Parathyroid adenoma (tissue), 2 donors: Measurements from ENCODE around the gene TNK2.

Experiments
- H2AFZ ChIP-seq: fragments of 300-600 bp; sonication (generic); one replicate; pipeline ENCODE4 v1.7.0; 2017; ENCODE audit warnings: antibody characterized with exemption, mild to moderate bottlenecking
- H3K27ac ChIP-seq: fragments of 300-600 bp; sonication (generic); one replicate; pipeline ENCODE4 v1.7.0; 2017
- H3K27me3 ChIP-seq: fragments of 300-600 bp; sonication (generic); one replicate; pipeline ENCODE4 v1.7.0; 2017; ENCODE audit warnings: low read length; ENCODE audit not compliant: control insufficient read depth, insufficient read depth
- H3K36me3 ChIP-seq: fragments of 300-600 bp; sonication (generic); one replicate; pipeline ENCODE4 v1.7.0; 2017; ENCODE audit warnings: low read length; ENCODE audit not compliant: control insufficient read depth, insufficient read depth
- H3K4me1 ChIP-seq: fragments of 300-600 bp; sonication (generic); one replicate; pipeline ENCODE4 v1.7.0; 2017; ENCODE audit warnings: control low read depth
- H3K4me2 ChIP-seq: fragments of 300-600 bp; sonication (generic); one replicate; pipeline ENCODE4 v1.7.0; 2017; ENCODE audit warnings: low read length
- H3K4me3 ChIP-seq: fragments of 300-600 bp; sonication (generic); one replicate; pipeline ENCODE4 v1.7.0; 2017; ENCODE audit warnings: low read depth, low read length
- H3K79me2 ChIP-seq: fragments of 300-600 bp; sonication (generic); one replicate; pipeline ENCODE4 v1.7.0; 2017; ENCODE audit warnings: control low read depth
- H3K9ac ChIP-seq: fragments of 300-600 bp; sonication (generic); one replicate; pipeline ENCODE4 v1.7.0; 2017; ENCODE audit warnings: mild to moderate bottlenecking
- H3K9me3 ChIP-seq: fragments of 300-600 bp; sonication (generic); one replicate; pipeline ENCODE4 v1.7.0; 2017; ENCODE audit warnings: low read length; ENCODE audit not compliant: control insufficient read depth
- TF ChIP-seq, protein P1 (sequence below): fragments of 300-600 bp; sonication (generic); IDR thresholded peaks from one replicate; pipeline ENCODE4 v1.7.0; 2017; ENCODE audit warnings: antibody characterized with exemption, mild to moderate bottlenecking
- donor health status: primary hyperparathyroidism.

Gene TNK2

DNA sequence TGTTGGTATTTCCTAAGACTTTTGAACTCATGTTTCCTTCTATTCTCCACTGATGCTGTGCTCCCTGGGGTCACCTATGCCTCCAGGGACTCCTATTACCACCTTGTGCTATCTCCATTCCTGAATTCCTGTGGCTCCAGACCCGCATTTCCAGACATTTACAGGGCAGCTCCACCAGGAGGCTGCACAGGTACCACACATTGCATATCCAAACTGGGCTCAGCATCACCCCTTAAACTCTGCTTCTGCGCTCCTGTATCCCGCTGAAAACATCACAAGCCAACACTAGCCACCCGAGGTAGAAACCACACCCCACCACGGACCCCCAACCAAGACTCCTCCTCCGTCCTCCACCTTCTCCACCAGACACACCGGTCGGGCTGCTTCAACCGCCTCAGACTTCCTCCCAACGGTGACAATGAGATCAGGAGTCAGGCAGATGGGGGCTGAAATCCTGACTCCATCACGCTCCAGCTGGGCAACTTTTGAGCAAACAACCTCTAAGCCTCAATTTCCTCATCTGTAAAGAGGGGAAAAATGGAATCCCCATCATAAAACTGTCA, 10.4 kb downstream of the TNK2 start:
- Histone ChIP-seq H3K4me2 (no peak overlapping the region), H3K4me1 (peaks cover 26% of the 10 kb centered on the region), H3K36me3 (no peaks in the 10 kb centered on the region), H3K4me3 (no peak overlapping the region), H3K9me3 (no peaks in the 10 kb centered on the region), H3K27ac (no peak overlapping the region), H3K27me3 (no peaks in the 10 kb centered on the region), H3K9ac (no peak overlapping the region), H3K79me2 (no peaks in the 10 kb centered on the region), H2AFZ (no peak overlapping the region)
- TF ChIP-seq, protein P1, sequence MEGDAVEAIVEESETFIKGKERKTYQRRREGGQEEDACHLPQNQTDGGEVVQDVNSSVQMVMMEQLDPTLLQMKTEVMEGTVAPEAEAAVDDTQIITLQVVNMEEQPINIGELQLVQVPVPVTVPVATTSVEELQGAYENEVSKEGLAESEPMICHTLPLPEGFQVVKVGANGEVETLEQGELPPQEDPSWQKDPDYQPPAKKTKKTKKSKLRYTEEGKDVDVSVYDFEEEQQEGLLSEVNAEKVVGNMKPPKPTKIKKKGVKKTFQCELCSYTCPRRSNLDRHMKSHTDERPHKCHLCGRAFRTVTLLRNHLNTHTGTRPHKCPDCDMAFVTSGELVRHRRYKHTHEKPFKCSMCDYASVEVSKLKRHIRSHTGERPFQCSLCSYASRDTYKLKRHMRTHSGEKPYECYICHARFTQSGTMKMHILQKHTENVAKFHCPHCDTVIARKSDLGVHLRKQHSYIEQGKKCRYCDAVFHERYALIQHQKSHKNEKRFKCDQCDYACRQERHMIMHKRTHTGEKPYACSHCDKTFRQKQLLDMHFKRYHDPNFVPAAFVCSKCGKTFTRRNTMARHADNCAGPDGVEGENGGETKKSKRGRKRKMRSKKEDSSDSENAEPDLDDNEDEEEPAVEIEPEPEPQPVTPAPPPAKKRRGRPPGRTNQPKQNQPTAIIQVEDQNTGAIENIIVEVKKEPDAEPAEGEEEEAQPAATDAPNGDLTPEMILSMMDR = no peak

GRCh38 chr3:195897081-195897852, 11.1 kb downstream of the TNK2 start:
- Histone ChIP-seq H2AFZ (peak overlapping the region; percentile 83), H3K4me2 (peak overlapping the region; percentile 62), H3K4me3 (peak overlapping the region; percentile 50), H3K9ac (no peak overlapping the region), H3K9me3 (no peaks in the 10 kb centered on the region), H3K27ac (peak overlapping the region; percentile 65), H3K4me1 (peaks cover 26% of the 10 kb centered on the region), H3K79me2 (no peaks in the 10 kb centered on the region), H3K27me3 (no peaks in the 10 kb centered on the region), H3K36me3 (no peaks in the 10 kb centered on the region)
- TF ChIP-seq, protein P1 = no peak

DNA sequence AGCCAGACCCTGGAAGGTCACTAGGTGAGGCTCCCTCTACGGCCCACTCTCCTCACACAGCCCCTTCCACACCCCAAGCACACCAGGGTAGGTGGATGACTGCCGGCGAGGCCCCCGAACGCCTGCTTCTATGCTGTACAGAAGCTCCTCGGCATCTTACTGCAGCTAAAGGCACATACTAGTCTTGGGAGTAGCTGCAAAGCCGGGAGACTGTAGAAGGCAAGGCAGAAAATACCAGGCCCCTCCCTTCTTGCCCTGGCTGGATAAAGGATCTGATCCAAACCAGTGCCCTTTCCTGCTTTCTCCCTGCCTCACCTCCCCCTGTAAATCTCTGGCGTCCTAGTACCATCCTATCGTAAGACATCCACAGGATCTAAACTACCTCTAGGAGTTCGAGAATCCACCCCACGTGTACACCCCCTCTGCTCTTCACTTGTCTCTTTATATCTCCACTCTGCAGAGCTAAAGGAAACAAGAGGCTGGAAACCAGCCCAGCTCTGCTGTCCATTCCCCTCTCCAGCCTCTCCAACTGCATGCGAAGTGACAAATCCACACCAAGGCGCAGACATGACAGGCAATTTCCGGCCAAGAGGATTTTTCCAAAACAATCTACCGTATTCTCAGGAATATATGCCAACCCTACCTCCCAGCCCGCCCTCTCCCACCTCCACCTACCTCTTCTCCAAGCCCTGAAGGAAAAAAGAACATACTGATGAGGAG, 11.8 kb downstream of the TNK2 start:
- peaks cover 26% of the 10 kb centered on the region for H3K4me1 ChIP-seq
- H3K9me3 ChIP-seq = no peaks in the 10 kb centered on the region
- H3K79me2 ChIP-seq = no peaks in the 10 kb centered on the region
- H3K4me2 ChIP-seq = peak overlapping the region; percentile 62
- H2AFZ ChIP-seq = peak overlapping the region; percentile 83
- peak overlapping the region; percentile 65 for H3K27ac ChIP-seq
- H3K4me3 ChIP-seq = peak overlapping the region; percentile 50
- H3K9ac ChIP-seq = no peak overlapping the region
- TF ChIP-seq, protein P1 = no peak
- H3K27me3 ChIP-seq = no peaks in the 10 kb centered on the region
- no peaks in the 10 kb centered on the region for H3K36me3 ChIP-seq

GRCh38 chr3:195895861-195896360, 12.4 kb downstream of the TNK2 start:
- peaks cover 26% of the 10 kb centered on the region for H3K4me1 ChIP-seq
- H2AFZ ChIP-seq = peak overlapping the region; percentile 83
- no peak overlapping the region for H3K9ac ChIP-seq
- peak overlapping the region; percentile 62 for H3K4me2 ChIP-seq
- no peaks in the 10 kb centered on the region for H3K27me3 ChIP-seq
- H3K27ac ChIP-seq = peak overlapping the region; percentile 65
- TF ChIP-seq, protein P1 = no peak
- H3K79me2 ChIP-seq = no peaks in the 10 kb centered on the region
- H3K36me3 ChIP-seq = no peaks in the 10 kb centered on the region
- no peaks in the 10 kb centered on the region for H3K9me3 ChIP-seq
- peak overlapping the region; percentile 50 for H3K4me3 ChIP-seq
